ENCODE data around the gene DNAJC7. TPM values are rescaled to one million over a fixed set of nuclear protein-coding genes. Genes with fewer than 3 reads are reported as not detected.

DNAJC7 gene
- total RNA-seq, 4 donors from 2014 or later: 70.1 to 79.6 (median 76.4) TPM

GRCh38 chr17:41977991-41978390, 39.2 kb downstream of the DNAJC7 start:
- TF ChIP-seq CTCF (IDR thresholded peaks at IDR 0.05; ENCODE audit: low read depth): no peak

GRCh38 chr17:41976142-41976768, 41.0 kb downstream of the DNAJC7 start:
- no peak for TF ChIP-seq CTCF (IDR thresholded peaks at IDR 0.05; ENCODE audit: low read depth)

GRCh38 chr17:41975099-41976083, 41.8 kb downstream of the DNAJC7 start:
- TF ChIP-seq CTCF (IDR thresholded peaks at IDR 0.05; ENCODE audit: low read depth): no peak

GRCh38 chr17:41974658-41975057, 42.6 kb downstream of the DNAJC7 start:
- no peak for TF ChIP-seq CTCF (IDR thresholded peaks at IDR 0.05; ENCODE audit: low read depth)

GRCh38 chr17:41974031-41974430, 43.2 kb downstream of the DNAJC7 start:
- TF ChIP-seq CTCF (IDR thresholded peaks at IDR 0.05; ENCODE audit: low read depth): no peak

GRCh38 chr17:41973408-41973811, 43.8 kb downstream of the DNAJC7 start:
- TF ChIP-seq CTCF (IDR thresholded peaks at IDR 0.05; ENCODE audit: low read depth): no peak

Measured in subcutaneous adipose tissue (tissue), 4 donors.